ENCODE results near the gene RABL3.
A peak's percentile ranks its signal among the peaks of the same experiment; 100 is the strongest.

RABL3 gene

GRCh38 chr3:120652896-120653545, 89.3 kb downstream of the RABL3 start:
- no peak for TF ChIP-seq Cebpa-rat (IDR thresholded peaks at IDR 0.05)
- Histone ChIP-seq H4K20me1 (no peaks in the 10 kb centered on the region), H3K4me3 (no peak overlapping the region), H3K9ac (no peak overlapping the region), H3K9me3 (no peaks in the 10 kb centered on the region), H3K4me1 (peaks cover 12% of the 10 kb centered on the region; the same call in 1 of the 2 replicates), H3K36me3 (no peaks in the 10 kb centered on the region), H3K4me2 (no peak overlapping the region), H3K27me3 (no peaks in the 10 kb centered on the region), H3K27ac (no peak overlapping the region)

- Histone ChIP-seq H3K27me3 (no peaks in the 10 kb centered on the region), H3K9ac (no peak overlapping the region), H3K4me2 (no peak overlapping the region), H3K27ac (no peak overlapping the region), H3K4me1 (peaks cover 12% of the 10 kb centered on the region; the same call in 1 of the 2 replicates), H3K36me3 (no peaks in the 10 kb centered on the region), H3K4me3 (no peak overlapping the region), H3K9me3 (no peaks in the 10 kb centered on the region), H4K20me1 (no peaks in the 10 kb centered on the region)
- TF ChIP-seq Cebpa-rat (IDR thresholded peaks at IDR 0.05) = no peak
Measured at GRCh38 chr3:120652281-120652680, 90.0 kb downstream of the RABL3 start.

GRCh38 chr3:120650311-120650710, 92.0 kb downstream of the RABL3 start:
- no peaks in the 10 kb centered on the region for H3K27me3 ChIP-seq
- no peak overlapping the region for H3K4me3 ChIP-seq
- no peak overlapping the region for H3K27ac ChIP-seq
- H4K20me1 ChIP-seq = no peaks in the 10 kb centered on the region
- H3K9ac ChIP-seq = no peak overlapping the region
- no peak overlapping the region for H3K4me2 ChIP-seq
- H3K4me1 ChIP-seq = peaks cover 12% of the 10 kb centered on the region; the same call in 1 of the 2 replicates
- no peaks in the 10 kb centered on the region for H3K9me3 ChIP-seq
- TF ChIP-seq Cebpa-rat (IDR thresholded peaks at IDR 0.05) = no peak
- H3K36me3 ChIP-seq = no peaks in the 10 kb centered on the region

- no peak overlapping the region for H3K27ac ChIP-seq
- H3K27me3 ChIP-seq = no peaks in the 10 kb centered on the region
- no peak overlapping the region for H3K4me3 ChIP-seq
- no peak overlapping the region for H3K9ac ChIP-seq
- H3K36me3 ChIP-seq = no peaks in the 10 kb centered on the region
- H4K20me1 ChIP-seq = no peaks in the 10 kb centered on the region
- no peaks in the 10 kb centered on the region for H3K9me3 ChIP-seq
- no peak for TF ChIP-seq Cebpa-rat (IDR thresholded peaks at IDR 0.05)
- no peak overlapping the region for H3K4me2 ChIP-seq
- peaks cover 12% of the 10 kb centered on the region; the same call in 1 of the 2 replicates for H3K4me1 ChIP-seq
Measured at GRCh38 chr3:120649830-120650233, 92.5 kb downstream of the RABL3 start.

- H3K4me1 ChIP-seq = peaks cover 11% of the 10 kb centered on the region; the same call in 1 of the 2 replicates
- no peaks in the 10 kb centered on the region for H3K9me3 ChIP-seq
- H3K27ac ChIP-seq = no peak overlapping the region
- H3K36me3 ChIP-seq = no peaks in the 10 kb centered on the region
- TF ChIP-seq Cebpa-rat (IDR thresholded peaks at IDR 0.05) = no peak
- H3K27me3 ChIP-seq = no peaks in the 10 kb centered on the region
- H3K4me2 ChIP-seq = no peak overlapping the region
- no peaks in the 10 kb centered on the region for H4K20me1 ChIP-seq
- H3K4me3 ChIP-seq = no peak overlapping the region
- no peak overlapping the region for H3K9ac ChIP-seq
Measured at GRCh38 chr3:120648290-120648689, 94.0 kb downstream of the RABL3 start.

GRCh38 chr3:120646771-120647432, 95.4 kb downstream of the RABL3 start:
- Histone ChIP-seq H3K27ac (no peak overlapping the region), H3K36me3 (no peaks in the 10 kb centered on the region), H3K4me3 (no peak overlapping the region), H4K20me1 (no peaks in the 10 kb centered on the region), H3K9ac (no peak overlapping the region), H3K27me3 (no peaks in the 10 kb centered on the region), H3K9me3 (no peaks in the 10 kb centered on the region), H3K4me1 (peaks cover 10% of the 10 kb centered on the region), H3K4me2 (no peak overlapping the region)
- no peak for TF ChIP-seq Cebpa-rat (IDR thresholded peaks at IDR 0.05)

GRCh38 chr3:120645083-120645845, 97.1 kb downstream of the RABL3 start:
- Histone ChIP-seq H3K4me3 (no peak overlapping the region), H3K27me3 (no peaks in the 10 kb centered on the region), H3K4me1 (peaks cover 26% of the 10 kb centered on the region), H3K9ac (no peak overlapping the region), H3K9me3 (no peaks in the 10 kb centered on the region), H3K36me3 (no peaks in the 10 kb centered on the region), H3K4me2 (no peak overlapping the region), H3K27ac (no peak overlapping the region), H4K20me1 (no peaks in the 10 kb centered on the region)
- no peak for TF ChIP-seq Cebpa-rat (IDR thresholded peaks at IDR 0.05)

GRCh38 chr3:120642368-120642948, 99.9 kb downstream of the RABL3 start:
- no peak for TF ChIP-seq Cebpa-rat (IDR thresholded peaks at IDR 0.05)
- H3K4me2 ChIP-seq = peak overlapping the region; percentile 33
- H3K9me3 ChIP-seq = peaks cover 15% of the 10 kb centered on the region
- no peak overlapping the region for H3K27ac ChIP-seq
- H3K9ac ChIP-seq = no peak overlapping the region
- H3K4me3 ChIP-seq = no peak overlapping the region
- no peaks in the 10 kb centered on the region for H3K27me3 ChIP-seq
- no peaks in the 10 kb centered on the region for H3K36me3 ChIP-seq
- peaks cover 29% of the 10 kb centered on the region for H3K4me1 ChIP-seq
- no peaks in the 10 kb centered on the region for H4K20me1 ChIP-seq

- no peak overlapping the region for H3K9ac ChIP-seq
- no peak overlapping the region for H3K4me3 ChIP-seq
- no peaks in the 10 kb centered on the region for H3K36me3 ChIP-seq
- H3K4me1 ChIP-seq = peaks cover 29% of the 10 kb centered on the region
- no peaks in the 10 kb centered on the region for H3K27me3 ChIP-seq
- no peaks in the 10 kb centered on the region for H4K20me1 ChIP-seq
- peak overlapping the region; percentile 33 for H3K4me2 ChIP-seq
- no peak for TF ChIP-seq Cebpa-rat (IDR thresholded peaks at IDR 0.05)
- peaks cover 15% of the 10 kb centered on the region for H3K9me3 ChIP-seq
- no peak overlapping the region for H3K27ac ChIP-seq
Measured at GRCh38 chr3:120641696-120642246, 100.5 kb downstream of the RABL3 start.

Data from BLaER1 (cell line).